GM08714 (cell line): Measurements from ENCODE around the gene CYP24A1.

Experiments used
- H3K4me3 ChIP-seq: fragments of 200-500 bp; sonication (Bioruptor generic); 2 replicates; pipeline ENCODE4 v1.5.1; 2014; ENCODE audit warnings: mild to moderate bottlenecking, low read length, inconsistent platforms
- ZNF274 ChIP-seq: IDR thresholded peaks from 2 replicates; pipeline ENCODE4 v1.6.1; 2012; ENCODE audit warnings: mild to moderate bottlenecking, low read depth, low read length

The CYP24A1 gene

GRCh38 chr20:54208548-54209176 is 34.9 kb upstream of the CYP24A1 start:
- H3K4me3 ChIP-seq: peak overlapping the region; percentile 83
- TF ChIP-seq ZNF274: no peak

- TF ChIP-seq ZNF274: no peak
- peak within 1 kb of the TSS; percentile 83 for H3K4me3 ChIP-seq
Observed at GRCh38 chr20:54207743-54208547, 34.2 kb upstream of the CYP24A1 start, which contains the start of gene PFDN4. TSS of gene PFDN4 (plus strand) at chr20:54208087. CDS start at chr20:54208101, 14 bp downstream.

GRCh38 chr20:54207053-54207742 is 33.4 kb upstream of the CYP24A1 start:
- TF ChIP-seq ZNF274: no peak
- H3K4me3 ChIP-seq: no peak overlapping the region; the same call in 1 of the 2 replicates

GRCh38 chr20:54205450-54205849 is 31.7 kb upstream of the CYP24A1 start:
- TF ChIP-seq ZNF274: no peak
- H3K4me3 ChIP-seq: no peak overlapping the region

- TF ChIP-seq ZNF274: no peak
- no peak overlapping the region for H3K4me3 ChIP-seq
Observed at GRCh38 chr20:54204481-54204880, 30.7 kb upstream of the CYP24A1 start.

- no peak overlapping the region for H3K4me3 ChIP-seq
- TF ChIP-seq ZNF274: no peak
Observed at GRCh38 chr20:54204063-54204462, 30.3 kb upstream of the CYP24A1 start.

- TF ChIP-seq ZNF274: no peak
Observed at GRCh38 chr20:54203281-54203680, 29.5 kb upstream of the CYP24A1 start.

GRCh38 chr20:54201268-54201846 is 27.6 kb upstream of the CYP24A1 start:
- TF ChIP-seq ZNF274: no peak
- no peak overlapping the region for H3K4me3 ChIP-seq

More at GRCh38 chr20:54203281-54203680, 29.5 kb upstream of the CYP24A1 start:
- no peak overlapping the region for H3K4me3 ChIP-seq

- H3K4me3 ChIP-seq: no peak overlapping the region
- no peak for TF ChIP-seq ZNF274
Observed at GRCh38 chr20:54200487-54201267, 26.9 kb upstream of the CYP24A1 start.

- no peak for TF ChIP-seq ZNF274
- H3K4me3 ChIP-seq: no peak overlapping the region
Observed at GRCh38 chr20:54199721-54200176, 26.0 kb upstream of the CYP24A1 start.

- H3K4me3 ChIP-seq: no peak overlapping the region
- TF ChIP-seq ZNF274: no peak
Observed at GRCh38 chr20:54199283-54199682, 25.5 kb upstream of the CYP24A1 start.

GRCh38 chr20:54197621-54198604 is 24.1 kb upstream of the CYP24A1 start:
- TF ChIP-seq ZNF274: no peak
- no peak overlapping the region for H3K4me3 ChIP-seq
